Keratinocyte (primary cell): ENCODE measurements around the gene LENG8. TPM values are rescaled to one million over a fixed set of nuclear protein-coding genes. Genes with fewer than 3 reads are reported as not detected.
A peak's percentile ranks its signal among the peaks of the same experiment; 100 is the strongest.

Experiments used
- DNase-seq: peaks from one replicate; pipeline ENCODE4 v3.0.0-alpha.2; 2011; ENCODE audit warnings: low read depth, missing footprints, low spot score
- FAIRE-seq: peaks from 2 replicates; lab custom pipeline; 2011; peaks lifted over from hg19 to GRCh38; lab: Jason Lieb, UNC
- H2AFZ ChIP-seq: 2 replicates; pipeline ENCODE4 v1.6.0; 2012; ENCODE audit warnings: low read length, control low read depth, inconsistent platforms; ENCODE audit not compliant: control insufficient read depth
- H3K27ac ChIP-seq: 2 replicates; pipeline ENCODE4 v1.5.1; 2011; ENCODE audit warnings: low read length; ENCODE audit not compliant: control insufficient read depth, insufficient read depth
- H3K27me3 ChIP-seq: 3 replicates; pipeline ENCODE4 v1.6.0; 2011; ENCODE audit warnings: low read length; ENCODE audit not compliant: control insufficient read depth, insufficient read depth; ENCODE audit errors: extremely low read depth
- H3K36me3 ChIP-seq, 2 experiments: 2 replicates in 1 of 2; 3 replicates in 1 of 2; pipeline ENCODE4 v1.5.1; 2011; ENCODE audit warnings: low read length in 2 of 2, mild to moderate bottlenecking in 1 of 2; ENCODE audit not compliant: control insufficient read depth in 2 of 2, insufficient read depth in 2 of 2; ENCODE audit errors: extremely low read depth in 1 of 2
- H3K4me1 ChIP-seq: 3 replicates; pipeline ENCODE4 v1.5.1; 2011; ENCODE audit warnings: low read length; ENCODE audit not compliant: control insufficient read depth, insufficient read depth; ENCODE audit errors: extremely low read depth
- H3K4me2 ChIP-seq: 3 replicates; pipeline ENCODE4 v1.6.0; 2011; ENCODE audit warnings: low read depth, low read length; ENCODE audit not compliant: control insufficient read depth, insufficient read depth; ENCODE audit errors: extremely low read depth
- H3K4me3 ChIP-seq, 3 experiments: fragments of 200-600 bp in 1 of 3; sonication (generic) in 1 of 3; 2 replicates in 2 of 3; 3 replicates in 1 of 3; pipeline ENCODE4 v1.5.1; 2011 to 2016; ENCODE audit warnings: low read length in 3 of 3, mild to moderate bottlenecking in 3 of 3, control low read depth in 2 of 3, inconsistent platforms in 1 of 3, low read depth in 1 of 3, mixed read lengths in 1 of 3, mixed run types in 1 of 3, moderate library complexity in 1 of 3; ENCODE audit not compliant: control insufficient read depth in 2 of 3, insufficient read depth in 2 of 3; ENCODE audit errors: extremely low read depth in 1 of 3
- H3K79me2 ChIP-seq: 2 replicates; pipeline ENCODE4 v1.6.0; 2012; ENCODE audit warnings: low read length; ENCODE audit not compliant: control insufficient read depth, insufficient read depth
- H3K9ac ChIP-seq: 3 replicates; pipeline ENCODE4 v1.6.0; 2011; ENCODE audit warnings: low read length; ENCODE audit not compliant: control insufficient read depth, insufficient read depth; ENCODE audit errors: extremely low read depth
- H3K9me1 ChIP-seq: 3 replicates; pipeline ENCODE4 v1.6.0; 2011; ENCODE audit warnings: low read length; ENCODE audit not compliant: control insufficient read depth, insufficient read depth; ENCODE audit errors: extremely low read depth
- H3K9me3 ChIP-seq: 2 replicates; pipeline ENCODE4 v1.5.1; 2012; ENCODE audit warnings: low read depth, low read length; ENCODE audit not compliant: control insufficient read depth
- H4K20me1 ChIP-seq: 3 replicates; pipeline ENCODE4 v1.6.0; 2011; ENCODE audit warnings: low read length; ENCODE audit not compliant: control insufficient read depth, insufficient read depth; ENCODE audit errors: extremely low read depth
- CTCF ChIP-seq, 3 experiments: IDR thresholded peaks in 1 of 3; conservative IDR thresholded peaks in 1 of 3; optimal IDR thresholded peaks in 1 of 3; 2 replicates in 2 of 3; 3 replicates in 1 of 3; pipeline versions ENCODE3 to v1.5.1; 2011; ENCODE audit warnings: low read length in 3 of 3, mild to moderate bottlenecking in 3 of 3, moderate library complexity in 2 of 3, control low read depth in 1 of 3, inconsistent platforms in 1 of 3; ENCODE audit not compliant: insufficient read depth in 2 of 3; ENCODE audit errors: extremely low read depth in 1 of 3
- EZH2 ChIP-seq: IDR thresholded peaks from one replicate; pipeline ENCODE4 v1.6.1; 2012; ENCODE audit warnings: inconsistent platforms, mild to moderate bottlenecking, low read length, moderate library complexity
- dilution Hi-C: fragments of 300-500 bp; cut with MboI; formaldehyde crosslinking; loops from one replicate; pipeline ENCODE4 v1.7.0; 2020; ENCODE audit warnings: low sequenced_read_pairs; ENCODE audit not compliant: extremely low pct_ligation_motif_present
- polyA minus RNA-seq, 3 experiments: library from RNA; depleted of rRNA, polyadenylated mRNA; stranded (reverse); fragments of >200 nt; gene quantifications; 1 replicate in 1 of 3; 2 replicates in 1 of 3; 3 replicates in 1 of 3; pipeline ENCODE4 v1.2.3, GENCODE V29; 2011
- polyA plus RNA-seq, 5 experiments: library from polyadenylated mRNA; depleted of rRNA in 3 of 5; stranded (reverse) in 3 of 5; stranded (forward) in 1 of 5; unstranded in 1 of 5; fragments of >200 nt; gene quantifications; 1 replicate in 1 of 5; 2 replicates in 3 of 5; 3 replicates in 1 of 5; pipeline versions ENCODE4 v1.2.1 to v1.2.3, GENCODE V29; 2011 to 2012; ENCODE audit warnings: missing spikeins in 2 of 5, low read depth in 1 of 5, low replicate concordance in 1 of 5

The LENG8 gene
- 29.4 to 75.6 TPM (median 33.4 TPM) in 3 replicates for polyA plus RNA-seq
- 32.7 TPM for polyA plus RNA-seq (2011; ENCODE audit: low read depth)
- 4.1 and 6.2 TPM in 2 replicates for polyA plus RNA-seq (2011; cell fraction: cytosol; rRNA removed)
- 793 and 1,107 TPM in 2 replicates for polyA plus RNA-seq (2011; cell fraction: nucleus; rRNA removed)
- polyA plus RNA-seq (2012; ENCODE audit: low replicate concordance): 45.7 and 76.8 TPM in 2 replicates
- polyA minus RNA-seq: 61.8 to 117 TPM (median 66.2 TPM) in 3 replicates
- polyA minus RNA-seq (2011; cell fraction: cytosol; rRNA and poly(A)+ RNA removed): 29.4 TPM
- polyA minus RNA-seq (2011; cell fraction: nucleus; rRNA and poly(A)+ RNA removed): 115 and 133 TPM in 2 replicates

GRCh38 chr19:54448774-54449700 lies at the start of gene LENG8:
LENG8 (plus strand) TSS chr19:54449199; CDS start chr19:54451345, 2,146 bp downstream.
- Histone ChIP-seq H3K27me3 (no peaks in the 10 kb centered on the region), H3K4me3 (peak within 1 kb of the TSS; percentile 91 to 99 (median 96)), H3K36me3 (peaks cover 27 to 37% of the 10 kb centered on the region in 2 experiments), H3K27ac (peak within 1 kb of the TSS; percentile 97), H3K4me1 (peaks cover 27% of the 10 kb centered on the region), H3K9me3 (no peaks in the 10 kb centered on the region), H3K79me2 (peaks cover 73% of the 10 kb centered on the region), H3K9ac (peak within 1 kb of the TSS; percentile 96), H2AFZ (peak within 1 kb of the TSS; percentile 86), H4K20me1 (peaks cover 19% of the 10 kb centered on the region), H3K4me2 (peak within 1 kb of the TSS; percentile 95), H3K9me1 (peaks cover 2% of the 10 kb centered on the region)
- dilution Hi-C loops: no loop called here
- peak; percentile 86 for DNase-seq
- TF ChIP-seq CTCF (optimal IDR thresholded peaks at IDR 0.05 in 1 of 3, IDR thresholded peaks at IDR 0.05 in 1 of 3, conservative IDR thresholded peaks at IDR 0.05 in 1 of 3; ENCODE audit: extremely low read depth in 1 of 3, insufficient read depth in 2 of 3, low read length in 3 of 3) (no peak), EZH2 (no peak)
- FAIRE-seq: peak; percentile 61

- Histone ChIP-seq H3K4me1 (no peaks in the 10 kb centered on the region), H3K4me2 (no peak overlapping the region), H3K9me3 (no peaks in the 10 kb centered on the region), H3K27me3 (no peaks in the 10 kb centered on the region), H3K9ac (no peak overlapping the region), H3K4me3 (no peak overlapping the region), H2AFZ (no peak overlapping the region), H3K9me1 (no peaks in the 10 kb centered on the region), H3K27ac (no peak overlapping the region), H3K36me3 (no peaks in the 10 kb centered on the region), H4K20me1 (no peaks in the 10 kb centered on the region), H3K79me2 (no peaks in the 10 kb centered on the region)
- TF ChIP-seq CTCF (optimal IDR thresholded peaks at IDR 0.05 in 1 of 3, IDR thresholded peaks at IDR 0.05 in 1 of 3, conservative IDR thresholded peaks at IDR 0.05 in 1 of 3; ENCODE audit: extremely low read depth in 1 of 3, insufficient read depth in 2 of 3, low read length in 3 of 3) (no peak), EZH2 (no peak)
- FAIRE-seq (no peak), DNase-seq (no peak)
- dilution Hi-C loops: no loop called here
These were observed 48.1 kb upstream of the LENG8 start for GRCh38 chr19:54400913-54401312.
